Measurements from ENCODE around the gene SH3GL2.

Gene SH3GL2

DNA sequence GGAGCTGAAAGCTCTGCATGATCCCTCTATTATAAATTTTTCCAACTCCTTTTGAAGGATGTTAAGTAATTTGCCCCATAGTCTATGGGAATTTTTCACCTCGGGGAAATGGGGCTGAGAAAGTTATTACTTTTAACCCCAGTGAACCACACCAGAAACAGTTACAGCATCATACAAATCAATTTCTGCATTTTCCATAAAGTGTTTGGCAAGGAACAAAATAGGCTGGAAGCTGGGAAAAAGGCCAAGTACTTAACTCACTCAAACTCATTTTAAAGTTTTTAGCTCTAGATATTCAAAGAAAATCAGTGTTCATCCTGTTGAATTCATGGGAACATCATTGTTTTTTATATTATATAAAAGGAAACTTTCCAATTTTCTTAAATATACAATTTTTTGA is 160.9 kb downstream of the SH3GL2 start:
- TF ChIP-seq, protein P1, sequence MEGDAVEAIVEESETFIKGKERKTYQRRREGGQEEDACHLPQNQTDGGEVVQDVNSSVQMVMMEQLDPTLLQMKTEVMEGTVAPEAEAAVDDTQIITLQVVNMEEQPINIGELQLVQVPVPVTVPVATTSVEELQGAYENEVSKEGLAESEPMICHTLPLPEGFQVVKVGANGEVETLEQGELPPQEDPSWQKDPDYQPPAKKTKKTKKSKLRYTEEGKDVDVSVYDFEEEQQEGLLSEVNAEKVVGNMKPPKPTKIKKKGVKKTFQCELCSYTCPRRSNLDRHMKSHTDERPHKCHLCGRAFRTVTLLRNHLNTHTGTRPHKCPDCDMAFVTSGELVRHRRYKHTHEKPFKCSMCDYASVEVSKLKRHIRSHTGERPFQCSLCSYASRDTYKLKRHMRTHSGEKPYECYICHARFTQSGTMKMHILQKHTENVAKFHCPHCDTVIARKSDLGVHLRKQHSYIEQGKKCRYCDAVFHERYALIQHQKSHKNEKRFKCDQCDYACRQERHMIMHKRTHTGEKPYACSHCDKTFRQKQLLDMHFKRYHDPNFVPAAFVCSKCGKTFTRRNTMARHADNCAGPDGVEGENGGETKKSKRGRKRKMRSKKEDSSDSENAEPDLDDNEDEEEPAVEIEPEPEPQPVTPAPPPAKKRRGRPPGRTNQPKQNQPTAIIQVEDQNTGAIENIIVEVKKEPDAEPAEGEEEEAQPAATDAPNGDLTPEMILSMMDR (conservative IDR thresholded peaks at IDR 0.05): no peak
- no peak overlapping the region for H3K27ac ChIP-seq

DNA sequence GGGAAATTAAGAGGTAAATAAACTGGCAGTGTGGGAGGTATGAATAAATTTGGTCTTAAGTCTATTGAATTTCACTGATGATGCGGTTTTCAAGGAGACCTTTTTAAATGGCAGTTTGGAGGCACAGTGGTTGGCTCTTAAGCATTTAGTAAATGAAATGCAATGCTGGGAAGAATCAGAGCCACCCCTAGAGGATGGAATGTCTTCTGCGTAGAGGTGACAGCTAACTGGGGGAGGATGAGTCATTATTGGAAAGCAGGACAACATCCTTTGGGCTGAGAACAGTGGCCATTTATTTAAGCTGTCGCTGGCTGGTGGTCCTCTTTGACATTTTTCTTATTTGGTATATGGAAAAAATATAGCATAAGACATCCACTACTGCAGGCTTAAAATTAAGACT is 163.2 kb downstream of the SH3GL2 start:
- no peak overlapping the region for H3K27ac ChIP-seq
- TF ChIP-seq, protein P1 (conservative IDR thresholded peaks at IDR 0.05): 0 out of 2 replicates have a peak, but pooled peaks have one; percentile 16

GRCh38 chr9:17744786-17745185 is 165.9 kb downstream of the SH3GL2 start:
- TF ChIP-seq, protein P1 (conservative IDR thresholded peaks at IDR 0.05): no peak

DNA sequence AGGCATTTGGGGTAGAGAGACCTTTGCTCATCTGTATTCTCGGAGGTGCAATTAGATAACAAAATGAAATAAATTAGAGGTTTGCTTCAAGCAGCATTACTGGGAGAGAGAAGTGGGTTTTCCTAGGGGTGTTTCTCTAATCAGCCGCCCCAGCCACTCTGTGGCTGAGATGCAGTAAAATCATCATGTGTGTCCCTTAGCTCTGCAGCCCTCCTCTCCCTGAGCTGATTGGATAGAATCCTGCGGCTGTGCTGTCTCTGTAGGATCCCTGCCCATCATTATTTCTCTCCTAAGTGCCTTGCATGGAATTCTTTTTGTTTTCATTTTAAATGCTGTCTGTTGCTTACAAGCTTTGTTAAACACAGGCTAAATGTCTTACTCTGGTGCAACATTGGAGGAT is 171.4 kb downstream of the SH3GL2 start:
- no peak overlapping the region for H3K27ac ChIP-seq

More at GRCh38 chr9:17744786-17745185, 165.9 kb downstream of the SH3GL2 start:
- no peak overlapping the region for H3K27ac ChIP-seq

DNA sequence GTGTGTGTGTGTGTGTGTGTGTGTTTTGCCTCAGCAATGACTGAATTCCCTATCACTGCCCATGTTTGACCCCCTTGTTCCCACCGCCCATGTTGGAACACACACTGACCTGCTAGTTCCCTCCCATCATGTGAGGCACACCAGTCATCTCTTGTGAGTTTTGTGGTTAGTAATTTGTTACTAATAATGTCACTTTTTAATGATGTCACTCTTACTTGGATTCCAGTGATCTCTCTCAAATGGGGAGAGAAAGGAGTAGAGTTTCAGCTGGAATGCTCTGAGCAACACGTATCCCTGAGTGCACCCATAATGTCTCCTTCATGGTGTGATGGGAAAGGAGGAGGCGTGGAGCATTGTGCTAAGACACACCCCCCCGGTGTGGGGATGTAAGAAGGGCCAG is 172.6 kb downstream of the SH3GL2 start:
- TF ChIP-seq, protein P1 (conservative IDR thresholded peaks at IDR 0.05): no peak
- no peak overlapping the region for H3K27ac ChIP-seq

More for the DNA sequence above, 171.4 kb downstream of the SH3GL2 start:
- TF ChIP-seq, protein P1 (conservative IDR thresholded peaks at IDR 0.05): no peak

GRCh38 chr9:17752021-17752420 is 173.2 kb downstream of the SH3GL2 start:
- TF ChIP-seq, protein P1 (conservative IDR thresholded peaks at IDR 0.05): no peak
- H3K27ac ChIP-seq: no peak overlapping the region

- TF ChIP-seq, protein P1 (conservative IDR thresholded peaks at IDR 0.05): no peak
- H3K27ac ChIP-seq: no peak overlapping the region
These were observed 178.9 kb downstream of the SH3GL2 start for GRCh38 chr9:17757816-17758215.
